ENCODE measurements around the gene SMU1.

GRCh38 chr9:33013962-33014664 is 62.4 kb downstream of the SMU1 start:
- no peak for TF ChIP-seq GATA2 (IDR thresholded peaks at IDR 0.05; ENCODE audit: low read depth, low read length)
- TF ChIP-seq GATA3 (IDR thresholded peaks at IDR 0.05; ENCODE audit: low read depth, low read length): no peak

Data from SH-SY5Y (cell line).